GM23338 (cell line): ENCODE data around the gene CAVIN2. TPM values are rescaled to one million over a fixed set of nuclear protein-coding genes. Genes with fewer than 3 reads are reported as not detected.

Experiments used
- ATAC-seq: fragments of 200-7000 bp; cut with Tn5 transposase; 3 replicates; pipeline ENCODE4 v1.9.1; 2020
- DNase-seq: peaks from one replicate; pipeline ENCODE4 v3.0.0-alpha.2; 2015; ENCODE audit warnings: low spot score
- H2AFZ ChIP-seq: fragments of 200-600 bp; sonication (generic); 2 replicates; pipeline ENCODE4 v1.8.0; 2016; ENCODE audit warnings: antibody characterized with exemption, mild to moderate bottlenecking, moderate library complexity
- H3F3A ChIP-seq: fragments of 200-600 bp; sonication (generic); replicated peaks from 2 replicates; pipeline ENCODE4 v1.8.0; 2017; ENCODE audit warnings: antibody characterized with exemption, mixed run types, low read depth
- H3K27ac ChIP-seq: fragments of 200-600 bp; sonication (generic); 2 replicates; pipeline ENCODE4 v1.6.1; 2016; ENCODE audit warnings: low read depth
- H3K27me3 ChIP-seq: fragments of 200-600 bp; sonication (generic); 2 replicates; pipeline ENCODE4 v1.8.0; 2016; ENCODE audit warnings: mild to moderate bottlenecking, mixed run types, moderate library complexity; ENCODE audit not compliant: insufficient read depth
- H3K36me3 ChIP-seq: fragments of 200-600 bp; sonication (generic); 2 replicates; pipeline ENCODE4 v1.8.0; 2016; ENCODE audit warnings: mild to moderate bottlenecking; ENCODE audit not compliant: insufficient read depth
- H3K4me1 ChIP-seq: fragments of 200-600 bp; sonication (generic); 2 replicates; pipeline ENCODE4 v1.8.0; 2016; ENCODE audit warnings: mild to moderate bottlenecking, moderate library complexity; ENCODE audit not compliant: insufficient read depth
- H3K4me2 ChIP-seq: fragments of 200-600 bp; sonication (generic); 2 replicates; pipeline ENCODE4 v1.7.1; 2017; ENCODE audit warnings: mixed run types
- H3K4me3 ChIP-seq: fragments of 200-600 bp; sonication (generic); 2 replicates; pipeline ENCODE4 v1.6.1; 2016; ENCODE audit warnings: mixed run types
- H3K79me2 ChIP-seq: fragments of 200-600 bp; sonication (generic); replicated peaks from 2 replicates; pipeline ENCODE4 v1.8.0; 2017; ENCODE audit warnings: mild to moderate bottlenecking; ENCODE audit not compliant: insufficient read depth
- H3K9me2 ChIP-seq: fragments of 200-600 bp; sonication (generic); 2 replicates; pipeline ENCODE4 v1.8.0; 2017; ENCODE audit not compliant: insufficient read depth
- H4K20me1 ChIP-seq: fragments of 200-600 bp; sonication (generic); replicated peaks from 2 replicates; pipeline ENCODE4 v1.8.0; 2017; ENCODE audit warnings: mild to moderate bottlenecking; ENCODE audit not compliant: insufficient read depth
- H3K27ac Mint-ChIP-seq: 2 replicates; pipeline ENCODE4 v1.8.0; 2020; ENCODE audit warnings: inconsistent platforms, mild to moderate bottlenecking, moderate library complexity, mixed read lengths
- H3K27me3 Mint-ChIP-seq: 3 replicates; pipeline ENCODE4 v1.8.0; 2022; ENCODE audit warnings: low read depth, mild to moderate bottlenecking, moderate library complexity, mixed read lengths, inconsistent platforms; ENCODE audit not compliant: insufficient read depth, poor library complexity
- H3K36me3 Mint-ChIP-seq: 3 replicates; pipeline ENCODE4 v1.8.0; 2021; ENCODE audit warnings: low read depth, mild to moderate bottlenecking, inconsistent platforms, moderate library complexity, mixed read lengths
- H3K4me1 Mint-ChIP-seq: 3 replicates; pipeline ENCODE4 v1.8.0; 2020; ENCODE audit warnings: mild to moderate bottlenecking, inconsistent platforms, mixed read lengths
- H3K4me3 Mint-ChIP-seq: 3 replicates; pipeline ENCODE4 v1.8.0; 2021; ENCODE audit warnings: moderate library complexity, mild to moderate bottlenecking, inconsistent platforms, mixed read lengths
- H3K9me3 Mint-ChIP-seq: 3 replicates; pipeline ENCODE4 v1.8.0; 2020; ENCODE audit warnings: moderate library complexity, mild to moderate bottlenecking, inconsistent platforms, mixed read lengths
- CREB1 ChIP-seq: fragments of 250-450 bp; sonication (Bioruptor Pico); IDR thresholded peaks from 2 replicates; pipeline ENCODE4 v1.5.0; 2020; ENCODE audit warnings: low read depth, mild to moderate bottlenecking, moderate library complexity
- CTCF ChIP-seq, 2 experiments: fragments of 200-600 bp in 1 of 2; sonication (generic) in 1 of 2; conservative IDR thresholded peaks; 2 replicates each; pipeline versions ENCODE4 v1.5.1 to v1.6.1; 2016 to 2017; ENCODE audit warnings: antibody characterized with exemption in 2 of 2, low read depth in 2 of 2, mild to moderate bottlenecking in 2 of 2, moderate library complexity in 1 of 2
- ETS1 ChIP-seq: IDR thresholded peaks from 2 replicates; pipeline ENCODE4 v1.6.1; 2016; ENCODE audit warnings: antibody characterized with exemption
- EZH2 ChIP-seq: fragments of 200-600 bp; sonication (generic); IDR thresholded peaks from one replicate; pipeline ENCODE4 v1.8.0; 2017; ENCODE audit warnings: antibody characterized with exemption, mild to moderate bottlenecking, low read depth; ENCODE audit not compliant: unreplicated experiment
- EZH2phosphoT487 ChIP-seq: fragments of 200-600 bp; sonication (generic); IDR thresholded peaks from one replicate; pipeline ENCODE4 v1.8.1; 2018; ENCODE audit warnings: antibody characterized with exemption; ENCODE audit not compliant: unreplicated experiment
- JUNB ChIP-seq: IDR thresholded peaks from one replicate; pipeline ENCODE4 v1.6.1; 2016; ENCODE audit warnings: antibody characterized with exemption; ENCODE audit not compliant: unreplicated experiment
- NANOG ChIP-seq: IDR thresholded peaks from 2 replicates; pipeline ENCODE4 v1.6.1; 2016; ENCODE audit warnings: antibody characterized with exemption, borderline replicate concordance
- POLR2AphosphoS5 ChIP-seq: IDR thresholded peaks from 2 replicates; pipeline ENCODE4 v1.6.1; 2016; ENCODE audit warnings: antibody characterized with exemption, low read depth
- REST ChIP-seq: IDR thresholded peaks from one replicate; pipeline ENCODE4 v1.6.1; 2018; ENCODE audit warnings: antibody characterized with exemption; ENCODE audit not compliant: unreplicated experiment
- STAT1 ChIP-seq: IDR thresholded peaks from one replicate; pipeline ENCODE4 v1.6.1; 2016; ENCODE audit warnings: antibody characterized with exemption; ENCODE audit not compliant: unreplicated experiment
- ZNF114 ChIP-seq: fragments of 250-450 bp; sonication (Bioruptor Pico); IDR thresholded peaks from 2 replicates; pipeline ENCODE4 v1.5.0; 2020; ENCODE audit warnings: mild to moderate bottlenecking, moderate library complexity
- ZNF331 ChIP-seq: fragments of 250-450 bp; sonication (Bioruptor Pico); IDR thresholded peaks from 2 replicates; pipeline ENCODE4 v1.5.0; 2020; ENCODE audit warnings: low read depth, mild to moderate bottlenecking, moderate library complexity
- ZNF462 ChIP-seq: fragments of 250-450 bp; sonication (Bioruptor Pico); IDR thresholded peaks from 2 replicates; pipeline ENCODE4 v1.5.0; 2020; ENCODE audit warnings: mild to moderate bottlenecking, moderate library complexity
- polyA plus RNA-seq: library from polyadenylated mRNA; unstranded; fragments of >200 nt; fragmentation: Nextera tagmentation; extraction: Ambion mirVana; gene quantifications from 2 replicates; pipeline ENCODE4 v1.2.1, GENCODE V29; 2016
- total RNA-seq: library from RNA; depleted of rRNA; stranded (reverse); fragments of >200 nt; shearing (Covaris generic); gene quantifications from 2 replicates; pipeline ENCODE4 v1.2.3, GENCODE V29; 2014

Gene CAVIN2
- total and polyA plus RNA-seq, 2 experiments from 2014 or later: 0.07 to 0.15 TPM

- ATAC-seq: no peak
- Histone ChIP-seq H3K36me3 (no peaks in the 10 kb centered on the region), H3K79me2 (no peaks in the 10 kb centered on the region), H3K4me3 (no peak overlapping the region), H3K9me2 (no peaks in the 10 kb centered on the region), H4K20me1 (no peaks in the 10 kb centered on the region), H3K27ac (no peak overlapping the region), H3K4me2 (no peak overlapping the region), H3K4me1 (peaks cover 40% of the 10 kb centered on the region), H2AFZ (no peak overlapping the region), H3F3A (no peaks in the 10 kb centered on the region), H3K27me3 (no peaks in the 10 kb centered on the region)
- Mint-ChIP-seq H3K4me1 (peaks cover 35% of the 10 kb centered on the region), H3K27me3 (peaks cover 3% of the 10 kb centered on the region), H3K36me3 (no peaks in the 10 kb centered on the region), H3K4me3 (no peak overlapping the region), H3K9me3 (no peaks in the 10 kb centered on the region), H3K27ac (no peak overlapping the region)
- TF ChIP-seq EZH2 (no peak), REST (no peak), NANOG (no peak), CTCF (conservative IDR thresholded peaks at IDR 0.05; ENCODE audit: low read depth in 2 of 2) (no peak), CREB1 (no peak), EZH2phosphoT487 (no peak), ZNF331 (CRISPR knock-in tag) (no peak), ZNF114 (no peak), ZNF462 (CRISPR knock-in tag) (no peak), STAT1 (no peak), JUNB (no peak), POLR2AphosphoS5 (no peak), ETS1 (no peak)
- no peak for DNase-seq
Observed at GRCh38 chr2:191851158-191851557, 4.3 kb upstream of the CAVIN2 start.
